Measurements from ENCODE around the gene DLEC1.

DLEC1 gene

DNA sequence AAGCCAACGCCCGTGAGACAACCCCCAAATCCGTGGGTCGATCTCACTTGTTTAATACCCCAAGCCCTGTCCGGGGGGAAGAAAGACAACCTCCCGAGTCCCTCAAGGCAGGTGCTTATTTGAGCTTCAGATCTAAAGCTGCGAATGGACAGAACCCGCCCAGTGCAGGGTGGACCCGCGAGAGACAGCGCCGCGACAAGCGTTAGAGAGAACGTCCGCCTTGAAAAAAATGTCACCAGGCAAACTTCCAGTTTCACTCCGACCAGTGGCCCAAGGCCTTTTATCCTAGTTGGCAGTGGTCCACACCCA lies 125.6 kb downstream of the DLEC1 start:
- peaks cover 8% of the 10 kb centered on the region for H3K36me3 Mint-ChIP-seq (ENCODE audit: low read depth)

DNA sequence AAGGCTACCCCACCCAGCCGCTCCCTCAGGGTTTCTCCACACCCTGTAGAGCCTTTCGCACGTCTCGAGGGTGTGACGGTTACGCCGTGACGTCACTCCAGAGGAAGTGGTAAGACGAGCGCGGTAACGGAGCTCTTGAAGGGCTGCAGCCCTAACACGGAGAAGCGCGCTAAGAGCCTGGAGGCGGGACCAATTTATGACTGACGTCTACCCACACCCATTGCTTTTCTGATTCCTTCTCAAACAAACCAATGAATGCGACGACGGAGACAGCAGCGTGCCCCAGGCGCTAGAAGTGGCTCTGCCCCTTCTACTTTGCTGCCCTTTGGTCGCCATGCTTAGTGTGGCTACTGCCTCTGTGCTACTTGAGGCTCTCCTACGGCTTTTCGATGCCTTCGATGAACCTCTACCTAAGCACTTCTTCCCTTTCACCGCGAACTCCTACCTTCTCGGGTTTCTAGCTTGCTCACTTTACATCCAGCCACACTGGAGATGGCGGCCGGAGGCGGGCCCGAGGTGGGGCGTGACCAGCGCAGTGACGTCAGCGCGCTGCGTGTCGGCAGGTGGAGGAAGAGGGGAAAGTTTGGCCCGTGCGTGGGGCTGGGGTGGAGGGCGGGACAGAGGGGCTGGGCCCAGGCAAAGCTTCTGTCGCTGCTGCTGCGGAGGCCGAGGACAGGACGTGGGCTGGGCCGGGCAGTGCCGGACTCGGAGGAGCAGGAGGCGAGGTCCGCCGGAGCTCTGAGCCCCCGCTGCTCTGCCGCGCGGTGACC lies 126.1 kb downstream of the DLEC1 start, which contains the start of gene OXSR1:
Gene OXSR1, plus strand, starts transcription at position 586 of the 770 bp plus-strand sequence. CDS start 340 bp downstream, outside the sequence.
- TF ChIP-seq, protein P1, sequence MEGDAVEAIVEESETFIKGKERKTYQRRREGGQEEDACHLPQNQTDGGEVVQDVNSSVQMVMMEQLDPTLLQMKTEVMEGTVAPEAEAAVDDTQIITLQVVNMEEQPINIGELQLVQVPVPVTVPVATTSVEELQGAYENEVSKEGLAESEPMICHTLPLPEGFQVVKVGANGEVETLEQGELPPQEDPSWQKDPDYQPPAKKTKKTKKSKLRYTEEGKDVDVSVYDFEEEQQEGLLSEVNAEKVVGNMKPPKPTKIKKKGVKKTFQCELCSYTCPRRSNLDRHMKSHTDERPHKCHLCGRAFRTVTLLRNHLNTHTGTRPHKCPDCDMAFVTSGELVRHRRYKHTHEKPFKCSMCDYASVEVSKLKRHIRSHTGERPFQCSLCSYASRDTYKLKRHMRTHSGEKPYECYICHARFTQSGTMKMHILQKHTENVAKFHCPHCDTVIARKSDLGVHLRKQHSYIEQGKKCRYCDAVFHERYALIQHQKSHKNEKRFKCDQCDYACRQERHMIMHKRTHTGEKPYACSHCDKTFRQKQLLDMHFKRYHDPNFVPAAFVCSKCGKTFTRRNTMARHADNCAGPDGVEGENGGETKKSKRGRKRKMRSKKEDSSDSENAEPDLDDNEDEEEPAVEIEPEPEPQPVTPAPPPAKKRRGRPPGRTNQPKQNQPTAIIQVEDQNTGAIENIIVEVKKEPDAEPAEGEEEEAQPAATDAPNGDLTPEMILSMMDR (IDR thresholded peaks at IDR 0.05; ENCODE audit: unreplicated experiment in 3 of 3) = no peak
- Mint-ChIP-seq H3K9me3 (no peaks in the 10 kb centered on the region), H3K4me3 (peak within 1 kb of the TSS; percentile 98 to 99 (median 98)), H3K27ac (peak within 1 kb of the TSS; percentile 99 to 100 (median 100)), H3K27me3 (ENCODE audit: low read depth) (no peaks in the 10 kb centered on the region), H3K36me3 (ENCODE audit: low read depth) (peaks cover 8% of the 10 kb centered on the region), H3K4me1 (peaks cover 27% of the 10 kb centered on the region)

More for the DNA sequence above, 125.6 kb downstream of the DLEC1 start:
- peak overlapping the region; percentile 99 to 100 (median 100) for H3K27ac Mint-ChIP-seq
- peak overlapping the region; percentile 98 to 99 (median 98) for H3K4me3 Mint-ChIP-seq
- peaks cover 27% of the 10 kb centered on the region for H3K4me1 Mint-ChIP-seq
- H3K9me3 Mint-ChIP-seq = no peaks in the 10 kb centered on the region
- H3K27me3 Mint-ChIP-seq (ENCODE audit: low read depth) = no peaks in the 10 kb centered on the region
- TF ChIP-seq, protein P1 (IDR thresholded peaks at IDR 0.05; ENCODE audit: unreplicated experiment in 3 of 3) = no peak

DNA sequence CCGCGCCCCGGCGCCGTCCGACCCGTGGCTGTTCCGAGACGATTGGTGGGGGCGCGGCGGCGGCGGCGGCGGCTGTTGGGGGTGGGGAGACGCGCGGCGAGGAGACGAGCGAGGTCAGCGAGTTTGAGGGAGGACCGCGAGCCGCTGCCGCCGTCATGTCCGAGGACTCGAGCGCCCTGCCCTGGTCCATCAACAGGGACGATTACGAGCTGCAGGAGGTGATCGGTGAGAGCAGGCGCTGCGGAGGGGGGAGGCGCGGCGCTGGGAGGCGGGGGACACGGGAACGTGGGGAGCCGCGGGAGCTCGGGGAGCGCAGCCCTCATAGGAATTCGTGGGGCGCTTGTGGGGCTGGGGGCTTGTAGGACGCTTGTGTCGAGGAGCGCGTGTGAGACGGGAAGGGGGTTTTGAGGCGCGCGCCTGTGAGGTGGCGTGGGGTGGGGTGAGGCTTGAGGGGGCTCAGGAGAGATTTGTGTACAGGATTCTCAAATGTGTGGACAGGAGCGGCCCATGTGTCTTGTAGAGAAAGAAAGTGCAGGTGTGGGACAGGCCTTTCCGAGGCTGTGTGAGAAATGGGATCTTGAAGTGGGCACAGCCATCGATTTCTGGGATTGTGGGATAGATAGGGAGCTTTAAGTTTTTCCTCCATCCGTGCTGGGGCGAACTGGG lies 126.8 kb downstream of the DLEC1 start:
- Mint-ChIP-seq H3K9me3 (no peaks in the 10 kb centered on the region), H3K27ac (peak overlapping the region; percentile 99 to 100 (median 100)), H3K4me1 (peaks cover 27% of the 10 kb centered on the region), H3K36me3 (ENCODE audit: low read depth) (peaks cover 8% of the 10 kb centered on the region), H3K4me3 (peak overlapping the region; percentile 98 to 99 (median 98)), H3K27me3 (ENCODE audit: low read depth) (no peaks in the 10 kb centered on the region)
- TF ChIP-seq, protein P1 (IDR thresholded peaks at IDR 0.05; ENCODE audit: unreplicated experiment in 3 of 3) = no peak

DNA sequence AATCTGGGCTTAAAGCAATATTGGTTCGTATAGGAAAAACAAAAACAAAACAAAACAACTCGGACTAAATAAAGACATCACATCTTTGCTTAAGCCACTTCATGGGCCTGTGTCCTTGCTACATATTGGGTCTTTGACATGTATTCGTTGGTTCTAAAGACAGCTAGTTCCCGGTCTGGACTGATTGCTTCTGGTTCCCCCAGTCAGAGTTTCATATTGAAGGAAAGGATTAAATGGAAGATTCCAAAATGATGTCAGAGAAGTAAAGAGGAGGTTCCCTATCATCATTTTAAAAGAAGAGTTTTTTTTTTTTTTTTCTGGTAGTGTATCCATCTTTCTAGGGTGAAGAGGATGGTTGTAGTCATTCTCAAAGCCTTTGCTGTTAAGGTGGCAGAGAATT lies 128.6 kb downstream of the DLEC1 start:
- Mint-ChIP-seq H3K4me3 (peak overlapping the region; percentile 45 to 98 (median 68)), H3K27ac (peak overlapping the region in 1 of 3 experiments; percentile 13), H3K36me3 (ENCODE audit: low read depth) (peaks cover 8% of the 10 kb centered on the region), H3K9me3 (no peaks in the 10 kb centered on the region), H3K27me3 (ENCODE audit: low read depth) (no peaks in the 10 kb centered on the region), H3K4me1 (peaks cover 32% of the 10 kb centered on the region)
- TF ChIP-seq, protein P1 (IDR thresholded peaks at IDR 0.05; ENCODE audit: unreplicated experiment in 3 of 3) = no peak

DNA sequence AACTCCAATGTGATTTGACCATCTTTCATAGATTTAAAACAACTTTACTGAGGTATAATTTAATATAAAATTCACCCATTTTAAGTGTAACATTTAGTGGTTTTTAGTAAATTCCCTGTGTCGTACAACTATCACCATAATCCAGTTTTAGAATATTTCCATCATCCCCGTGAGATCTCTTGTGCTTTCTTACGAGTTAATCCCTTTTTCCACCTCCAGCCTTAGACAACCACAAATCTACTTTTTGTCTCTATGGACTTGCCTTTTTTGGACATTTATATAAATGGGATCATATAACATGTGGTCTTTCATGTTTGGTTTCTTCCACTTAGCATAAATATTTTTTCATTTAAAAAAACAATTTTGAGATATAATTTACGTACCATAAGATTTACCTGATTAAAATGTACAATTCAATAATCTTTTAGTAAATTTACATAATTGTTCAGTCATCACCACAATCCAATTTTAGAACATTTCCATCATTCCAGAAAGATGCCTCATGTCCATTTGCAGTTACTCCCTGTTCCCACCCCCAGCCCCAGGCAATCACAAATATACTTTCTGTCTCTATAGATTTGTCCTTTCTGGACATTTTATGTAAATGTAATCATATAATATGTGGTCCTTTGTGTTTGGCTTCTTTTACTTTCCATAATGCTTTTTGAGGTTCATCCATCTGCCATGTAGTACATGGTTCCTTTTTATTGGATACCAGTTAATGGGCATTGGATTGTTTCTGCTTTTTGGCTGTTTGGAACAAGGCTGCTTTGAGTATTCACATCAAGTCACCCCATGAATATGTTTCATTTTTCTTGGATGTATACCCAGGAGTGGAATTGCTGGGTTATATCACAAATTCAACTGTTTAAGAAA lies 129.4 kb downstream of the DLEC1 start:
- Mint-ChIP-seq H3K36me3 (ENCODE audit: low read depth) (peaks cover 8% of the 10 kb centered on the region), H3K27ac (peak overlapping the region in 1 of 3 experiments; percentile 13), H3K27me3 (ENCODE audit: low read depth) (no peaks in the 10 kb centered on the region), H3K9me3 (no peaks in the 10 kb centered on the region), H3K4me3 (peak overlapping the region; percentile 53 to 98 (median 68)), H3K4me1 (peaks cover 32% of the 10 kb centered on the region)
- TF ChIP-seq, protein P1 (IDR thresholded peaks at IDR 0.05; ENCODE audit: unreplicated experiment in 3 of 3) = no peak
